ENCODE measurements around the gene CD79B. TPM values are rescaled to one million over a fixed set of nuclear protein-coding genes. Genes with fewer than 3 reads are reported as not detected.

CD79B gene
- total and polyA plus RNA-seq, 10 of the 15 experiments (the other 5 are each of a cell fraction or from before 2014, with no cell fraction given), result 17.5 to 148 (median 79.1) TPM

GRCh38 chr17:63946440-63947363, 14.6 kb upstream of the CD79B start (continued):
- TF ChIP-seq ASH2L (IDR thresholded peaks at IDR 0.05; ENCODE audit: borderline replicate concordance, low read depth), result no peak
- TF ChIP-seq BCLAF1 (IDR thresholded peaks at IDR 0.05), result no peak
- no peak for TF ChIP-seq BACH1 (IDR thresholded peaks at IDR 0.05; ENCODE audit: borderline replicate concordance)
- TF ChIP-seq KLF5 (IDR thresholded peaks at IDR 0.05; ENCODE audit: partially characterized antibody), result no peak
- 0 out of 2 replicates have a peak, but pooled peaks have one; percentile 52 for TF ChIP-seq MLLT1 (IDR thresholded peaks at IDR 0.05)
- peak; percentile 21; the same call in 1 of the 2 replicates for TF ChIP-seq ATF7 (IDR thresholded peaks at IDR 0.05; ENCODE audit: low read depth)
- no peak for TF ChIP-seq NR2C2 (IDR thresholded peaks at IDR 0.05; ENCODE audit: borderline replicate concordance, control insufficient read depth, insufficient read length, low read depth)
- TF ChIP-seq POLR2A (IDR thresholded peaks at IDR 0.05; ENCODE audit: low read depth, low read length), result 0 out of 2 replicates have a peak, but pooled peaks have one; percentile 49
- no peak for TF ChIP-seq PBX3 (IDR thresholded peaks at IDR 0.05; ENCODE audit: insufficient replicate concordance, low read depth, low read length)
- no peak for TF ChIP-seq IRF4 (IDR thresholded peaks at IDR 0.05; ENCODE audit: low read depth, low read length)
- peak; percentile 69 for TF ChIP-seq HDGF (IDR thresholded peaks at IDR 0.05)
- TF ChIP-seq EGR1 (IDR thresholded peaks at IDR 0.05; ENCODE audit: borderline replicate concordance in 1 of 2, low read depth in 2 of 2, low read length in 2 of 2), result no peak
- TF ChIP-seq NR2C1 (IDR thresholded peaks at IDR 0.05), result no peak
- no peak for TF ChIP-seq SUZ12 (IDR thresholded peaks at IDR 0.05; ENCODE audit: unreplicated experiment)
- TF ChIP-seq SKIL (IDR thresholded peaks at IDR 0.05; ENCODE audit: low read depth, poor library complexity, severe bottlenecking), result peak; percentile 27
- TF ChIP-seq MXI1 (IDR thresholded peaks at IDR 0.05; ENCODE audit: low read depth, low read length), result no peak
- no peak for TF ChIP-seq CBX3 (IDR thresholded peaks at IDR 0.05; ENCODE audit: borderline replicate concordance, low read depth)
- no peak for TF ChIP-seq CHD4 (IDR thresholded peaks at IDR 0.05)
- no peak; the same call in 1 of the 2 replicates for TF ChIP-seq IKZF1 (conservative IDR thresholded peaks at IDR 0.05)
- TF ChIP-seq CHD2 (IDR thresholded peaks at IDR 0.05; ENCODE audit: borderline replicate concordance, low read depth, low read length), result no peak
- no peak for TF ChIP-seq TCF3 (IDR thresholded peaks at IDR 0.05; ENCODE audit: borderline replicate concordance, insufficient read depth, low read depth, low read length)
- TF ChIP-seq SIN3A (IDR thresholded peaks at IDR 0.05; ENCODE audit: low read depth, low read length), result no peak

Measured in GM12878 (cell line).